ENCODE results near the gene TBC1D5.

- no peak for TF ChIP-seq CTCF (IDR thresholded peaks at IDR 0.05)
- TF ChIP-seq EP300 (IDR thresholded peaks at IDR 0.05) = no peak
- TF ChIP-seq POLR2A (IDR thresholded peaks at IDR 0.05) = no peak
- no peak for TF ChIP-seq POLR2AphosphoS5 (IDR thresholded peaks at IDR 0.05)
Observed at GRCh38 chr3:17508180-17508752, 234.2 kb downstream of the TBC1D5 start.

Data from sigmoid colon (tissue), 4 donors.